Measurements from ENCODE around the gene ME3.
A peak's percentile ranks its signal among the peaks of the same experiment; 100 is the strongest.
"Not testable (repeated sequence)": the region's sequence is repeated elsewhere in the genome, so short reads cannot be mapped to it uniquely, and the experiment has no call there.

ME3 gene

GRCh38 chr11:86446163-86446923, 226.1 kb downstream of the ME3 start:
- Histone ChIP-seq H3K9me3 (no peaks in the 10 kb centered on the region), H3K27ac (no peak overlapping the region), H3K4me3 (no peak overlapping the region), H3K27me3 (no peaks in the 10 kb centered on the region), H3K36me3 (no peaks in the 10 kb centered on the region), H3K4me2 (peak overlapping the region; percentile 69), H3K9ac (no peak overlapping the region), H3K4me1 (peaks cover 84% of the 10 kb centered on the region), H4K20me1 (no peaks in the 10 kb centered on the region)
- no peak for TF ChIP-seq Cebpa-rat (IDR thresholded peaks at IDR 0.05)

DNA sequence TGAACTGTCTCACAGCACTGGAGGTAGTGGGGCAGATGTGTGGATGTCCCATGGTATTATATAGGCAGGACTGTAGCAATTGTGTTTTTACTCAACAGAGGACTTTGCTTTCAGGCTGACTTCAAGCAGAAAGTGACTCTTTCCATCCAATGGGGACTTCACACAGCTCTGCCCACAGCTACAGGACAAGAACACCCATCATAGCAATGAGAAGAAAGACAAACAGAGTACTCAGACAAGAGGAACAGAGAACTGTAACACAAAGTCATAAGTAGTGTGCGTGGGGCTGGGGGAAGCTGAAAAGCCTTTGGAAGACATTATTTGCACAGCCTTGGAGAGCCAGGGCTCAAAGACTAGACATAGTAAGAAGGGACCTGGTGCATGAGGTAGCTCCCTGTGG, 227.4 kb downstream of the ME3 start:
- Histone ChIP-seq H3K4me2 (peak overlapping the region; percentile 62), H3K27me3 (no peaks in the 10 kb centered on the region), H3K4me3 (no peak overlapping the region), H3K36me3 (no peaks in the 10 kb centered on the region), H3K9ac (no peak overlapping the region), H3K9me3 (no peaks in the 10 kb centered on the region), H3K4me1 (peaks cover 89% of the 10 kb centered on the region), H4K20me1 (no peaks in the 10 kb centered on the region), H3K27ac (no peak overlapping the region)
- TF ChIP-seq Cebpa-rat (IDR thresholded peaks at IDR 0.05): no peak

- H3K4me1 ChIP-seq: peaks cover 73% of the 10 kb centered on the region
- TF ChIP-seq Cebpa-rat (IDR thresholded peaks at IDR 0.05): no peak
- H4K20me1 ChIP-seq: no peaks in the 10 kb centered on the region
- H3K27ac ChIP-seq: peak overlapping the region; percentile 12
- H3K9ac ChIP-seq: no peak overlapping the region
- H3K4me3 ChIP-seq: no peak overlapping the region
- peak overlapping the region; percentile 62 for H3K4me2 ChIP-seq
- no peaks in the 10 kb centered on the region for H3K27me3 ChIP-seq
- no peaks in the 10 kb centered on the region for H3K9me3 ChIP-seq
- H3K36me3 ChIP-seq: no peaks in the 10 kb centered on the region
These were observed 229.0 kb downstream of the ME3 start for GRCh38 chr11:86443415-86443814.

DNA sequence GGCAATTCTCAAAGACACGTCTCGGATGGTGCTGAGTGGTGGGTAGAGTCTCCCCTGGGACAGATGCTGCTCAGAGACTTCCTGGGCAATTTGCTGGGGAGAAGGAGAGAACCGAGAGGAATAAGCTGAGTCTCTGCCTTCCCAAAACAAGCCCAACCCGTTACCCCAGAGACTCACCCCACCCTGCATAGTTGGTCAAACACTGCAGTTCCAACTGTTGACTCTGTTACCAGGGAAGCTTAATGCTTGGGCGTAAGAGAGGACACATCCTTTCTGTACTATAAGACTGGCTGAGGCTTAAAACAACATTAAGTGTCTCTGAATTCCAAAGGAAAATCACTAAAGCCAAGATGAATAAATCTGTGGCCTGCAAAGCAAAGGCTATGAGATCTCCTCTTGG, 229.6 kb downstream of the ME3 start:
- Histone ChIP-seq H3K27ac (peak overlapping the region; percentile 12; the same call in 1 of the 2 replicates), H3K9me3 (no peaks in the 10 kb centered on the region), H3K4me3 (no peak overlapping the region), H3K27me3 (no peaks in the 10 kb centered on the region), H3K9ac (no peak overlapping the region), H3K4me1 (peaks cover 67% of the 10 kb centered on the region), H3K36me3 (no peaks in the 10 kb centered on the region), H4K20me1 (no peaks in the 10 kb centered on the region), H3K4me2 (peak overlapping the region; percentile 62)
- TF ChIP-seq Cebpa-rat (IDR thresholded peaks at IDR 0.05): no peak

GRCh38 chr11:86442420-86442819, 230.0 kb downstream of the ME3 start:
- Histone ChIP-seq H3K9me3 (no peaks in the 10 kb centered on the region), H3K27ac (no peak overlapping the region), H3K4me2 (peak overlapping the region; percentile 62), H3K9ac (no peak overlapping the region), H3K4me1 (peaks cover 63% of the 10 kb centered on the region), H3K4me3 (no peak overlapping the region), H3K27me3 (no peaks in the 10 kb centered on the region), H3K36me3 (no peaks in the 10 kb centered on the region), H4K20me1 (no peaks in the 10 kb centered on the region)
- no peak for TF ChIP-seq Cebpa-rat (IDR thresholded peaks at IDR 0.05)

GRCh38 chr11:86440843-86441242, 231.6 kb downstream of the ME3 start:
- H3K9me3 ChIP-seq: no peaks in the 10 kb centered on the region
- H3K4me1 ChIP-seq: peaks cover 47% of the 10 kb centered on the region
- TF ChIP-seq Cebpa-rat (IDR thresholded peaks at IDR 0.05): no peak
- no peak overlapping the region for H3K4me3 ChIP-seq
- H4K20me1 ChIP-seq: no peaks in the 10 kb centered on the region
- no peaks in the 10 kb centered on the region for H3K36me3 ChIP-seq
- peak overlapping the region; percentile 50 for H3K4me2 ChIP-seq
- no peak overlapping the region for H3K9ac ChIP-seq
- H3K27me3 ChIP-seq: no peaks in the 10 kb centered on the region
- H3K27ac ChIP-seq: no peak overlapping the region

- Histone ChIP-seq H4K20me1 (no peaks in the 10 kb centered on the region), H3K4me2 (peak overlapping the region; percentile 50), H3K27ac (no peak overlapping the region), H3K36me3 (no peaks in the 10 kb centered on the region), H3K9me3 (no peaks in the 10 kb centered on the region), H3K4me3 (no peak overlapping the region), H3K4me1 (peaks cover 47% of the 10 kb centered on the region), H3K27me3 (no peaks in the 10 kb centered on the region), H3K9ac (no peak overlapping the region)
- TF ChIP-seq Cebpa-rat (IDR thresholded peaks at IDR 0.05): no peak
These were observed 232.1 kb downstream of the ME3 start for GRCh38 chr11:86440305-86440716.

- Histone ChIP-seq H3K9me3 (peaks cover 3% of the 10 kb centered on the region), H3K36me3 (no peaks in the 10 kb centered on the region), H4K20me1 (no peaks in the 10 kb centered on the region), H3K4me1 (peaks cover 31% of the 10 kb centered on the region), H3K9ac (no peak overlapping the region), H3K4me3 (no peak overlapping the region), H3K27ac (no peak overlapping the region), H3K27me3 (no peaks in the 10 kb centered on the region), H3K4me2 (no peak overlapping the region)
- TF ChIP-seq Cebpa-rat (IDR thresholded peaks at IDR 0.05): no peak
These were observed 233.7 kb downstream of the ME3 start for GRCh38 chr11:86438685-86439084.

- no peak overlapping the region for H3K4me3 ChIP-seq
- H3K9me3 ChIP-seq: peaks cover 24% of the 10 kb centered on the region
- no peak overlapping the region for H3K4me2 ChIP-seq
These were observed 236.7 kb downstream of the ME3 start for GRCh38 chr11:86435711-86436110.

DNA sequence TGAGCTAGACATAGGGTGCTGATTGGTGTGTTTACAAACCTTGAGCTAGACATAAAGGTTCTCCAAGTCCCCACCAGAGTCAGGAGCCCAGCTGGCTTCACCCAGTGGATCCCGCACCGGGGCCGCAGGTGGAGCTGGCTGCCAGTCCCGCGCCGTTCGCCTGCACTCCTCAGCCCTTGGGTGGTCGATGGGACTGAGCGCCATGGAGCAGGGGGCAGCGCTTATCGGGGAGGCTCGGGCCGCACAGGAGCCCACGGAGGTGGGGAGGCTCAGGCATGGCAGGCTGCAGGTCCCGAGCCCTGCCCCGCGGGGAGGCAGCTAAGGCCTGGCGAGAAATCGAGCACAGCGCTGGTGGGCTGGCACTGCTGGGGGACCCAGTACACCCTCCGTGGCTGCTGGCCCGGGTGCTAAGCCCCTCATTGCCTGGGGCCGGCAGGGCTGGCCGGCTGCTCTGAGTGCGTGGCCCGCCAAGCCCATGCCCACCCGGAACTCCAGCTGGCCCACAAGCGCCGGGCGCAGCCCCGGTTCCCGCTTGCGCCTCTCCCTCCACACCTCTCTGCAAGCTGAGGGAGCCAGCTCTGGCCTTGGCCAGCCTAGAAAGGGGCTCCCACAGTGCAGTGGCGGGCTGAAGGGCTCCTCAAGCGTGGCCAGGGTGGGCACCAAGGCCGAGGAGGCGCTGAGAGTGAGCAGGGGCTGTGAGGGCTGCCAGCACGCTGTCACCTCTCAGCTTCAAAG, 238.9 kb downstream of the ME3 start:
- not testable (repeated sequence) for H3K4me2 ChIP-seq, H4K20me1 ChIP-seq, H3K9ac ChIP-seq, H3K27ac ChIP-seq, H3K27me3 ChIP-seq, H3K4me3 ChIP-seq, H3K36me3 ChIP-seq, H3K4me1 ChIP-seq
- H3K9me3 ChIP-seq: peaks cover 24% of the 10 kb centered on the region

More at GRCh38 chr11:86435711-86436110, 236.7 kb downstream of the ME3 start:
- TF ChIP-seq Cebpa-rat (IDR thresholded peaks at IDR 0.05): no peak
- no peaks in the 10 kb centered on the region for H3K27me3 ChIP-seq
- no peaks in the 10 kb centered on the region for H3K36me3 ChIP-seq
- H3K27ac ChIP-seq: no peak overlapping the region
- no peaks in the 10 kb centered on the region for H4K20me1 ChIP-seq
- peaks cover 7% of the 10 kb centered on the region for H3K4me1 ChIP-seq
- no peak overlapping the region for H3K9ac ChIP-seq
